ENCODE measurements around the gene ADAMTS12.

DNA sequence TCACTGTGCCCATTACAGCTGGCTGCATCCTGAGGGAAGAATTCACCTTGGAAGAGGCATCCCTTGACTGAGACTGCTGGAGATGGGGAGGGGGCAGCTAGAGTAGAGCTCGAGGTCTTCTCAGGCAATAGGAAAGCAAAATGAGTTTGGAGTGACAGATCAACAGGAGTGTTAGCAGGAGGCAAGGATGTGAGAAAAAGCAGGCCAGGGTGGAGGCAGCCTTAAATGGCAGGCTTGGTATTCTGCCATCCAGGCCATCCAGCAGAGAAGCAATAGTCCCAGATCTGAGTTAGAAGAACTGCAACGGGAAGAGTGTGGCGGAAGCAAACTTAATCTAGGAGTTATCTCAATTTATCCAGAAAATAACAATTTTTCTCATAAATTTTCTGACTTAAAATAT, 6.1 kb downstream of the ADAMTS12 start:
- TF ChIP-seq, protein P1, sequence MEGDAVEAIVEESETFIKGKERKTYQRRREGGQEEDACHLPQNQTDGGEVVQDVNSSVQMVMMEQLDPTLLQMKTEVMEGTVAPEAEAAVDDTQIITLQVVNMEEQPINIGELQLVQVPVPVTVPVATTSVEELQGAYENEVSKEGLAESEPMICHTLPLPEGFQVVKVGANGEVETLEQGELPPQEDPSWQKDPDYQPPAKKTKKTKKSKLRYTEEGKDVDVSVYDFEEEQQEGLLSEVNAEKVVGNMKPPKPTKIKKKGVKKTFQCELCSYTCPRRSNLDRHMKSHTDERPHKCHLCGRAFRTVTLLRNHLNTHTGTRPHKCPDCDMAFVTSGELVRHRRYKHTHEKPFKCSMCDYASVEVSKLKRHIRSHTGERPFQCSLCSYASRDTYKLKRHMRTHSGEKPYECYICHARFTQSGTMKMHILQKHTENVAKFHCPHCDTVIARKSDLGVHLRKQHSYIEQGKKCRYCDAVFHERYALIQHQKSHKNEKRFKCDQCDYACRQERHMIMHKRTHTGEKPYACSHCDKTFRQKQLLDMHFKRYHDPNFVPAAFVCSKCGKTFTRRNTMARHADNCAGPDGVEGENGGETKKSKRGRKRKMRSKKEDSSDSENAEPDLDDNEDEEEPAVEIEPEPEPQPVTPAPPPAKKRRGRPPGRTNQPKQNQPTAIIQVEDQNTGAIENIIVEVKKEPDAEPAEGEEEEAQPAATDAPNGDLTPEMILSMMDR (conservative IDR thresholded peaks at IDR 0.05), result no peak
- no peak for TF ChIP-seq ZFX (IDR thresholded peaks at IDR 0.05)
